Caco-2 (cell line): ENCODE results near the gene CABP2. TPM values are rescaled to one million over a fixed set of nuclear protein-coding genes. Genes with fewer than 3 reads are reported as not detected.

Source experiments
- BruUV-seq: library from RNA; stranded (reverse); fragments of 400-500 nt; replicated peaks from 2 replicates; lab custom pipeline; 2021; lab: Mats Ljungman, UMichigan
- CTCF ChIA-PET: fragments of 300-600 bp; sonication (Branson Sonifier 250); formaldehyde crosslinking; loops from one replicate; lab custom pipeline; 2022; ENCODE audit warnings: antibody characterized with exemption; lab: Charles Lee
- POLR2A ChIA-PET: fragments of 300-600 bp; sonication (Branson Sonifier 250); formaldehyde crosslinking; loops from one replicate; lab custom pipeline; 2022; ENCODE audit warnings: antibody characterized with exemption; lab: Charles Lee
- DNase-seq, 2 experiments: peaks; one replicate each; pipeline versions ENCODE4 v3.0.0 to v3.0.0-alpha.2; 2020 to 2022
- H3K27me3 ChIP-seq: replicated peaks from 2 replicates; pipeline ENCODE4 v1.6.0; 2011; ENCODE audit warnings: low read length; ENCODE audit not compliant: control insufficient read depth, insufficient read depth
- H3K36me3 ChIP-seq: 2 replicates; pipeline ENCODE4 v1.5.1; 2011; ENCODE audit warnings: low read length; ENCODE audit not compliant: control insufficient read depth, insufficient read depth
- H3K4me1 ChIP-seq: fragments of 250-450 bp; sonication (Bioruptor Pico); 2 replicates; pipeline ENCODE4 v1.5.1; 2020; ENCODE audit warnings: mild to moderate bottlenecking
- H3K4me3 ChIP-seq: 2 replicates; pipeline ENCODE4 v1.5.1; 2011; ENCODE audit warnings: low read depth, mild to moderate bottlenecking, control low read depth, low read length
- H3K9me3 ChIP-seq: fragments of 250-450 bp; sonication (Bioruptor Pico); 2 replicates; pipeline ENCODE4 v1.5.1; 2020; ENCODE audit warnings: mild to moderate bottlenecking, moderate library complexity
- H3K27ac Mint-ChIP-seq: one replicate; pipeline ENCODE4 v1.8.0; 2022; ENCODE audit warnings: mixed read lengths; ENCODE audit not compliant: unreplicated experiment
- H3K27me3 Mint-ChIP-seq: one replicate; pipeline ENCODE4 v1.8.0; 2022; ENCODE audit warnings: mixed read lengths; ENCODE audit not compliant: insufficient read depth, unreplicated experiment
- H3K36me3 Mint-ChIP-seq: one replicate; pipeline ENCODE4 v1.8.0; 2022; ENCODE audit warnings: mild to moderate bottlenecking, mixed read lengths; ENCODE audit not compliant: insufficient read depth, unreplicated experiment
- H3K4me1 Mint-ChIP-seq: one replicate; pipeline ENCODE4 v1.8.0; 2022; ENCODE audit warnings: low read depth, mixed read lengths; ENCODE audit not compliant: unreplicated experiment
- H3K4me3 Mint-ChIP-seq: one replicate; pipeline ENCODE4 v1.8.0; 2022; ENCODE audit warnings: mild to moderate bottlenecking, moderate library complexity, mixed read lengths; ENCODE audit not compliant: unreplicated experiment
- H3K9me3 Mint-ChIP-seq: one replicate; pipeline ENCODE4 v1.8.0; 2022; ENCODE audit warnings: mixed read lengths; ENCODE audit not compliant: unreplicated experiment
- CTCF ChIP-seq, 2 experiments: fragments of 200-600 bp in 1 of 2; IDR thresholded peaks; 1 replicate in 1 of 2; 2 replicates in 1 of 2; pipeline versions ENCODE4 v1.5.1 to v1.8.0; 2011 to 2022; ENCODE audit warnings: antibody characterized with exemption in 1 of 2, control low read depth in 1 of 2, inconsistent platforms in 1 of 2, low read depth in 1 of 2, low read length in 1 of 2, mild to moderate bottlenecking in 1 of 2, moderate library complexity in 1 of 2; ENCODE audit not compliant: insufficient read depth in 1 of 2, severe bottlenecking in 1 of 2, unreplicated experiment in 1 of 2
- intact Hi-C: fragments of 100-400 bp; cut with micrococcal nuclease; formaldehyde crosslinking; loops from one replicate; pipeline ENCODE4 v1.10.0; 2022; ENCODE audit not compliant: unreplicated experiment
- total RNA-seq: library from RNA; stranded (reverse); gene quantifications from 2 replicates; pipeline ENCODE4 v1.2.3, GENCODE V29; 2022

The CABP2 gene
- total RNA-seq, 1 experiment from 2014 or later: not detected

- no peaks in the 10 kb centered on the region for H3K27me3 ChIP-seq
- Mint-ChIP-seq H3K9me3 (no peaks in the 10 kb centered on the region), H3K27me3 (no peaks in the 10 kb centered on the region), H3K27ac (peak overlapping the region; percentile 100), H3K4me1 (peaks cover 50% of the 10 kb centered on the region), H3K4me3 (peak overlapping the region; percentile 99), H3K36me3 (peaks cover 58% of the 10 kb centered on the region)
- TF ChIP-seq CTCF (IDR thresholded peaks at IDR 0.05; ENCODE audit: insufficient read depth in 1 of 2, low read depth in 1 of 2, low read length in 1 of 2, severe bottlenecking in 1 of 2, unreplicated experiment in 1 of 2): no peak
- POLR2A ChIA-PET: no interaction called here
- no peaks in the 10 kb centered on the region for H3K9me3 ChIP-seq
- CTCF ChIA-PET: no interaction called here
- H3K4me3 ChIP-seq: peak overlapping the region; percentile 74
- intact Hi-C loops: loop anchor here (1.0 to 10.0 kb wide), 9 partner anchors 25 to 394 kb away; partner anchors contain the start of genes AIP, CORO1B, KDM2A and NDUFV1
- H3K36me3 ChIP-seq: no peaks in the 10 kb centered on the region
- peak; percentile 100 for DNase-seq
- BruUV-seq: no TSS peak
- peaks cover 63% of the 10 kb centered on the region for H3K4me1 ChIP-seq
These were observed 14.6 kb downstream of the CABP2 start for GRCh38 chr11:67508486-67509121.

GRCh38 chr11:67507864-67508485 lies 15.3 kb downstream of the CABP2 start, which contains the start of gene CDK2AP2:
CDK2AP2 (minus strand) TSS chr11:67508162; CDS start chr11:67508082, 80 bp downstream.
- peak within 1 kb of the TSS; percentile 100 for H3K27ac Mint-ChIP-seq

More at GRCh38 chr11:67507864-67508485, 15.3 kb downstream of the CABP2 start, which contains the start of gene CDK2AP2:
- Mint-ChIP-seq H3K4me3 (peak within 1 kb of the TSS; percentile 99), H3K27me3 (no peaks in the 10 kb centered on the region), H3K36me3 (peaks cover 58% of the 10 kb centered on the region), H3K9me3 (no peaks in the 10 kb centered on the region), H3K4me1 (peaks cover 52% of the 10 kb centered on the region)
- H3K36me3 ChIP-seq: no peaks in the 10 kb centered on the region
- no TSS peak for BruUV-seq
- ChIA-PET POLR2A (interaction anchor here (0.5 kb wide), 1 partner anchor 88 kb away, joined by 5 read pairs; no protein-coding TSS in a partner anchor), CTCF (no interaction called here)
- H3K4me1 ChIP-seq: peaks cover 63% of the 10 kb centered on the region
- no peaks in the 10 kb centered on the region for H3K9me3 ChIP-seq
- DNase-seq: peak; percentile 100
- intact Hi-C loops: loop anchor here (1.0 to 10.0 kb wide), 9 partner anchors 25 to 393 kb away; partner anchors contain the start of genes AIP, CORO1B, KDM2A and NDUFV1
- peak within 1 kb of the TSS; percentile 74 for H3K4me3 ChIP-seq
- H3K27me3 ChIP-seq: no peaks in the 10 kb centered on the region
- peak in 1 of 2 experiments; percentile 6 for TF ChIP-seq CTCF (IDR thresholded peaks at IDR 0.05; ENCODE audit: insufficient read depth in 1 of 2, low read depth in 1 of 2, low read length in 1 of 2, severe bottlenecking in 1 of 2, unreplicated experiment in 1 of 2)
